HL-60/S4 (cell line): ENCODE measurements around the gene ZP1.

Source experiments
- in situ Hi-C: fragments of 300-500 bp; cut with MboI; formaldehyde crosslinking; loops from 2 replicates; pipeline ENCODE4 v1.14.3; 2022; ENCODE audit warnings: low sequenced_read_pairs

ZP1 gene

GRCh38 chr11:60842668-60843600 is 24.4 kb upstream of the ZP1 start:
- in situ Hi-C loops = loop anchor here (25.0 kb wide), 1 partner anchor 344 kb away; no protein-coding TSS in a partner anchor

- in situ Hi-C loops = loop anchor here (25.0 kb wide), 1 partner anchor 343 kb away; no protein-coding TSS in a partner anchor
Measured at GRCh38 chr11:60844045-60844869, 23.1 kb upstream of the ZP1 start.

GRCh38 chr11:60844870-60845221 is 22.5 kb upstream of the ZP1 start:
- in situ Hi-C loops = loop anchor here (25.0 kb wide), 1 partner anchor 342 kb away; no protein-coding TSS in a partner anchor

GRCh38 chr11:60845338-60845737 is 22.0 kb upstream of the ZP1 start:
- in situ Hi-C loops = loop anchor here (25.0 kb wide), 1 partner anchor 342 kb away; no protein-coding TSS in a partner anchor

- in situ Hi-C loops = loop anchor here (25.0 kb wide), 1 partner anchor 340 kb away; no protein-coding TSS in a partner anchor
Measured at GRCh38 chr11:60847281-60847680, 20.1 kb upstream of the ZP1 start.

GRCh38 chr11:60847896-60848295 is 19.4 kb upstream of the ZP1 start:
- in situ Hi-C loops = loop anchor here (25.0 kb wide), 1 partner anchor 339 kb away; no protein-coding TSS in a partner anchor

GRCh38 chr11:60848714-60849151 is 18.6 kb upstream of the ZP1 start:
- in situ Hi-C loops = loop anchor here (25.0 kb wide), 1 partner anchor 339 kb away; no protein-coding TSS in a partner anchor

GRCh38 chr11:60849641-60850520 is 17.5 kb upstream of the ZP1 start:
- in situ Hi-C loops = loop anchor here (25.0 kb wide), 1 partner anchor 337 kb away; no protein-coding TSS in a partner anchor

GRCh38 chr11:60851327-60852104 is 15.8 kb upstream of the ZP1 start:
- in situ Hi-C loops = no loop called here

GRCh38 chr11:60852117-60852981 is 15.0 kb upstream of the ZP1 start:
- in situ Hi-C loops = no loop called here

- in situ Hi-C loops = no loop called here
Measured at GRCh38 chr11:60852982-60853950, 14.1 kb upstream of the ZP1 start.

GRCh38 chr11:60854140-60854846 is 13.0 kb upstream of the ZP1 start:
- in situ Hi-C loops = no loop called here

GRCh38 chr11:60854847-60855725 is 12.3 kb upstream of the ZP1 start:
- in situ Hi-C loops = no loop called here

GRCh38 chr11:60855726-60856633 is 11.4 kb upstream of the ZP1 start, which contains the start of gene PTGDR2:
Gene PTGDR2 (minus strand): TSS chr11:60855950. CDS start chr11:60853722, 2,228 bp downstream.
- in situ Hi-C loops = no loop called here
